NT2/D1 (cell line): ENCODE measurements around the gene ECM1.

Experiments used
- YY1 ChIP-seq: IDR thresholded peaks from 2 replicates; pipeline ENCODE4 v1.6.1; 2011; ENCODE audit not compliant: insufficient read length, insufficient read depth
- ZNF274 ChIP-seq: IDR thresholded peaks from 2 replicates; pipeline ENCODE4 v1.6.1; 2011; ENCODE audit warnings: mild to moderate bottlenecking, low read depth, low read length

DNA sequence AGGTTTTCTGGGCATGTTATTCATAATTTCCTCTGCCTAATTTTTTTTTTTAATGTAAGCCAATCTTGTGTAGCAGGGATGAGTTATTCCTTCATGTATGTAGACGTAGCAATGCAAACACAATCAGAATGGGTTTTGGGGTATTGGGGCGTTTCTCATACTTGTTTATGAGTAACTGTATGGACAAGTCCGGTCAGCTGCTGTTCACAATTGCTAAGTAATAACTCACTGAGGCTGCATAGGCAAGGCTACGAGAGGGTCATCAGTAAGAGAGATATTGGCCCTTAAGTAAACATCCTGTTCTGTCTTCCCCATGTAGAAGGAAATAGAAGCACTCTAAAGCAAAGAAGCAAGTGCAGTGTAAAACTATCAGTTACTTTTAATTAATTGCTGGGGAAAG lies 30.2 kb upstream of the ECM1 start:
- no peak for TF ChIP-seq YY1
- no peak for TF ChIP-seq ZNF274
